Kidney (tissue), 14 donors: ENCODE measurements around the gene TNFAIP2. TPM values are rescaled to one million over a fixed set of nuclear protein-coding genes. Genes with fewer than 3 reads are reported as not detected.

Experiments
- DNase-seq, 5 donors: peaks; one replicate each; pipeline ENCODE4 v3.0.0-alpha.2; 2013 to 2020
- FAIRE-seq: peaks from 2 replicates; lab custom pipeline; 2012; peaks lifted over from hg19 to GRCh38; lab: Jason Lieb, UNC
- H3K27ac ChIP-seq, 2 donors: one replicate each; pipeline ENCODE4 v1.7.0; 2013; ENCODE audit warnings: low read depth in 2 of 2, low read length in 2 of 2, inconsistent platforms in 1 of 2
- H3K27me3 ChIP-seq: one replicate; pipeline ENCODE4 v1.7.1; 2013; ENCODE audit warnings: low read length, inconsistent platforms; ENCODE audit not compliant: control insufficient read depth, insufficient read depth
- H3K36me3 ChIP-seq, 3 donors: one replicate each; pipeline versions ENCODE4 v1.7.0 to v1.7.1; 2013; ENCODE audit warnings: low read length in 3 of 3, control low read depth in 1 of 3, inconsistent platforms in 1 of 3; ENCODE audit not compliant: insufficient read depth in 3 of 3, control insufficient read depth in 2 of 3
- H3K4me1 ChIP-seq, 3 donors: one replicate each; pipeline versions ENCODE4 v1.7.0 to v1.7.1; 2013; ENCODE audit warnings: low read length in 3 of 3, inconsistent platforms in 1 of 3, low read depth in 1 of 3; ENCODE audit not compliant: control insufficient read depth in 2 of 3, insufficient read depth in 2 of 3
- H3K4me3 ChIP-seq, 3 donors: one replicate each; pipeline versions ENCODE4 v1.7.0 to v1.8.1; 2013; ENCODE audit warnings: low read length in 3 of 3, control low read depth in 1 of 3, inconsistent platforms in 1 of 3
- H3K9ac ChIP-seq, 3 donors: one replicate each; pipeline versions ENCODE4 v1.7.0 to v1.7.1; 2013; ENCODE audit warnings: low read length in 3 of 3, control low read depth in 1 of 3, inconsistent platforms in 1 of 3
- H3K9me3 ChIP-seq, 3 donors: one replicate each; pipeline versions ENCODE4 v1.7.0 to v1.7.1; 2013; ENCODE audit warnings: low read length in 3 of 3, control low read depth in 1 of 3, inconsistent platforms in 1 of 3; ENCODE audit not compliant: control insufficient read depth in 2 of 3, insufficient read depth in 1 of 3
- intact Hi-C: fragments of 100-400 bp; cut with DNase I; formaldehyde crosslinking; loops from one replicate; pipeline ENCODE4 v1.11.1; 2022
- polyA plus RNA-seq: library from polyadenylated mRNA; stranded (reverse); fragments of 350-450 nt; fragmentation: Illumina TruSeq; extraction: RNeasy Lipid Tissue Mini Kit (QIAGEN cat#74804); gene quantifications from one replicate; pipeline ENCODE4 v1.2.3, GENCODE V29; 2014; ENCODE audit warnings: low read depth, low replicate concordance; ENCODE audit not compliant: insufficient read depth
- total RNA-seq: library from RNA; stranded (reverse); fragmentation: NEBNext Ultra II Directional; extraction: Animal tissue kit (Norgen Biotek cat#: 25700); gene quantifications from one replicate; pipeline ENCODE4 v1.2.1, GENCODE V29; 2021
- TF ChIP-seq, protein P1 (sequence below): IDR thresholded peaks from 3 replicates; pipeline ENCODE4 v1.5.1; 2012; ENCODE audit warnings: mild to moderate bottlenecking, moderate library complexity, borderline replicate concordance; ENCODE audit not compliant: insufficient read depth; ENCODE audit errors: extremely low read depth
- donor health status: control.
- donor health status: control.
- donor health status: control.
- donor health status: control.
- donor health status: control.
- donor health status: DM: yes; HTN: yes; CAD: no.
- donor health status: Normal renal cell carcinoma (clear cell type).

TNFAIP2 gene
- total and polyA plus RNA-seq, 2 donors from 2014 or later, result 42.9 to 301 TPM

DNA sequence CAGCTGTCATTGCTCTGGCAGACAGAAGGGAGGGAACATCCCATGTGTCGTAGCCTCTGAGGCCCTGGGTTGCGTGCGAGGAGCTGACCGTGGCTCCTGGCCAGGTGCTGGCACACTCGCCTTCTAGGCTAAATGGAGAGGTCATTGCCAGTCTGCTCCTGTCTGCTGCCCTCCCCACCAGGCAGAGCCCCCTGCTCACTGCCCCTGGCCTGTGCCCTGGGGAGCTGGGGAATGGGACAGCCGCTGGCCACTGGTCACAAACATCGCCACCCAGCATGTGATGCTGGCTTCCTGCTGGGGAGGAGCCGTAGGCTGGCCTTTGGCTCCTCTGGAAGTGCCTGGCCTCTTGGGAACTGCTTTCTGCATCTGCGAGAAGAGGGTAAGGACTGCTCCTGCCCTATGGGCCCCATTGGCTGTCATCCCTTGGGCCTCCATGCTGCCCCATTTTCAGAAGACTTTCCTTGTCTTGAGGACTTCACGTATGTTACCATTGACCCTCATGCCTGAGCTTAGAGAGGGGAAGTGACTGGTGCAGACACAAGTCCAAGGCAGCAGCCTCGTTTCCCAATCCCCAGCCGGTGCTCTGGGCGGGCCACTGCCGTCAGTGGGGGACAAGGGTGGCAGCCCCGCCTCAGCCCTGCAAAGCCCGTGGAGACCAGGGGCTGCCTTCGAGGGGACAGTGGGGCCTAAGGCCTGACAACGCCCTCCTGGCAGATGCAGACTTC is 2.0 kb upstream of the TNFAIP2 start:
- intact Hi-C loops, result no loop called here
- H3K27me3 ChIP-seq, result no peaks in the 10 kb centered on the region
- H3K4me3 ChIP-seq, result peak overlapping the region in 1 of 3 donors; percentile 10
- H3K9ac ChIP-seq, result peak overlapping the region in 1 of 3 donors; percentile 10
- peak overlapping the region; percentile 79 to 92 for H3K27ac ChIP-seq
- no peak for FAIRE-seq
- no peaks in the 10 kb centered on the region for H3K9me3 ChIP-seq
- H3K36me3 ChIP-seq, result no peaks in the 10 kb centered on the region
- TF ChIP-seq, protein P1, sequence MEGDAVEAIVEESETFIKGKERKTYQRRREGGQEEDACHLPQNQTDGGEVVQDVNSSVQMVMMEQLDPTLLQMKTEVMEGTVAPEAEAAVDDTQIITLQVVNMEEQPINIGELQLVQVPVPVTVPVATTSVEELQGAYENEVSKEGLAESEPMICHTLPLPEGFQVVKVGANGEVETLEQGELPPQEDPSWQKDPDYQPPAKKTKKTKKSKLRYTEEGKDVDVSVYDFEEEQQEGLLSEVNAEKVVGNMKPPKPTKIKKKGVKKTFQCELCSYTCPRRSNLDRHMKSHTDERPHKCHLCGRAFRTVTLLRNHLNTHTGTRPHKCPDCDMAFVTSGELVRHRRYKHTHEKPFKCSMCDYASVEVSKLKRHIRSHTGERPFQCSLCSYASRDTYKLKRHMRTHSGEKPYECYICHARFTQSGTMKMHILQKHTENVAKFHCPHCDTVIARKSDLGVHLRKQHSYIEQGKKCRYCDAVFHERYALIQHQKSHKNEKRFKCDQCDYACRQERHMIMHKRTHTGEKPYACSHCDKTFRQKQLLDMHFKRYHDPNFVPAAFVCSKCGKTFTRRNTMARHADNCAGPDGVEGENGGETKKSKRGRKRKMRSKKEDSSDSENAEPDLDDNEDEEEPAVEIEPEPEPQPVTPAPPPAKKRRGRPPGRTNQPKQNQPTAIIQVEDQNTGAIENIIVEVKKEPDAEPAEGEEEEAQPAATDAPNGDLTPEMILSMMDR, result no peak
- DNase-seq, result peak in 2 of 5 donors; percentile 40 to 95
- peaks cover 0 to 45% (median 22%) of the 10 kb centered on the region in 3 donors for H3K4me1 ChIP-seq

DNA sequence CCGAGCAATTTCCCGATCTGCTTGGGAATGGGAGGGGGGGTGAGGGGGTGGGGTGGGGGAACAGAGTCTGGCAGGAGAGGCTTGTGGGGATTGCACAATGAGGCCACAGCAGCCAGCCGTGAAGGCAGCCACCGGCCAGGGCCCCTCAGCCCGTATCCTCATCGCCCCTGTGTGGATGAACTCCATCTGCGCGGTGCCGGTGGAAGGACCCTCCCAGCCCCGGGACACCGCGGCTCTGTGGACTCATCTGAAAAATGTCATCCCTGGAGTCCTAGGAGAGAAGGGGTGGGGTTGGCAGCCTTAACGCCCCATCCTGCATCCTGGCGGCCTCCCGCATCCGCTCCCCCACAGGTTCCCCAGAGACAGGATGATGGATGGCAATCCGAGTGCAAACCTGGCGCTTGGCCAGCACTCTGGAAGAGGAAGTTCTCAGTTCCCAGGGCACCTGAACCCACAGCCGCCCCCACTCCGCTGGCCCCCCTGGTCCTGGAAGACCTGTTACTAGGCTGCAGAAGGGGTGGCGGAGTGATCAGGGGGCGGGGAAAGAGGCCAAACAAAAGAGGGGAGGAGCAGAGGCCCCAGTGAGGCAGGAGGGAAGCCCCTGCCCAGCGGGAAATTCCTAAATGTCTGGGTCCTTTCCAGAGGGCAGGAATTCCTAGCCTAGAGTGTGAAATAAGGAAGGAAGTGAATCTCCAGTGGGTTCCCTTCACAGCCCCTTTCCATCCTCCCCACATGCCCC is 1.2 kb upstream of the TNFAIP2 start:
- intact Hi-C loops, result no loop called here
- Histone ChIP-seq H3K9me3 (no peaks in the 10 kb centered on the region), H3K36me3 (no peaks in the 10 kb centered on the region), H3K27me3 (no peaks in the 10 kb centered on the region), H3K4me1 (peaks cover 0 to 50% (median 22%) of the 10 kb centered on the region in 3 donors), H3K27ac (peak overlapping the region; percentile 79 to 92), H3K9ac (peak overlapping the region in 1 of 3 donors; percentile 5), H3K4me3 (peak overlapping the region in 2 of 3 donors; percentile 29 to 55)
- no peak for FAIRE-seq
- TF ChIP-seq, protein P1, result no peak
- DNase-seq, result peak; percentile 96 to 98 (median 97)

DNA sequence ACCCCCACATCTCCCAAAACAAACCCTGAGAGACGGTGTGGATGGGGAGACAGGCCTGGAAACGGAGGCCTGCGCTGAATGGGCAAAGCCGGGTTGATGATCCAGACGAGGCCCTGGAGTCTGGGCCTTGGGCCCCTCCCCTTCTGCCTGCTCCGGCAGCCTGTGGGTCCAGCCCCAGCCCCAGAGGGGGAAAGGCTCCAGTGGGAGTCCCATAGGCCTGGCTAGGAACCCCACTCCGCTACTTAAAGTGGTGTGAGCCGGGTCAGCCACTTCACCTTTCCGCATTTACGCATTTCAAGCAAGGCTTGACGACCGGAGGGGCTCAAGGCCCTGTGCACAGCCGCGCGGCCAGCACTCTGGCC is 695 bp upstream of the TNFAIP2 start:
- TF ChIP-seq, protein P1, result no peak
- no peaks in the 10 kb centered on the region for H3K9me3 ChIP-seq
- H3K9ac ChIP-seq, result peak overlapping the region in 1 of 3 donors; percentile 5
- FAIRE-seq (no peak), DNase-seq (peak in 2 of 5 donors; percentile 43 to 87)
- H3K36me3 ChIP-seq, result no peaks in the 10 kb centered on the region
- no peaks in the 10 kb centered on the region for H3K27me3 ChIP-seq
- H3K4me3 ChIP-seq, result peak overlapping the region in 2 of 3 donors; percentile 29 to 55
- H3K4me1 ChIP-seq, result peaks cover 0 to 50% (median 22%) of the 10 kb centered on the region in 3 donors
- H3K27ac ChIP-seq, result peak overlapping the region; percentile 79 to 92
- intact Hi-C loops, result no loop called here
